ENCODE measurements around the gene TSPAN5. TPM values are rescaled to one million over a fixed set of nuclear protein-coding genes. Genes with fewer than 3 reads are reported as not detected.

TSPAN5 gene
- total RNA-seq, 1 donor from 2014 or later, result 61.4 TPM

DNA sequence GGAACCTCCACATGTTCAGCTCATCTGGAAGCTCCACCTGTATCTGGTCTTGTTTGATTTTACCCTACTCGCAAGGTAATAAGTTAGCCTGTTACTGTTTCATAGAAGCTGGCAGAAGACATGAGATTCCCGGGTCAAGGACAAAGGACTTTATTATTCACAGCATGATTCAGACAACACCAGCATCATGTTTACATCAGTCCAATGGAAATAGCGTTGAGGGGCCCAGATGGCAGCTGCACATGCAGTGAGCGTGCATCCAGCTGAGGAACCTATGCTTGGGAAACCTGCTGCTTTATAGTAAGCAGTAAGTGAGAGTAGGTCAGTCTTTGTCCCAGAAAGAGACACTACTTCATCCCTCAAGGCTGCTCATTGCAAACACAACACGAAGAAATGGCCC lies 19.8 kb downstream of the TSPAN5 start:
- Mint-ChIP-seq H3K27ac (ENCODE audit: unreplicated experiment) (no peak overlapping the region), H3K4me1 (ENCODE audit: low read depth, unreplicated experiment) (peaks cover 35% of the 10 kb centered on the region)

DNA sequence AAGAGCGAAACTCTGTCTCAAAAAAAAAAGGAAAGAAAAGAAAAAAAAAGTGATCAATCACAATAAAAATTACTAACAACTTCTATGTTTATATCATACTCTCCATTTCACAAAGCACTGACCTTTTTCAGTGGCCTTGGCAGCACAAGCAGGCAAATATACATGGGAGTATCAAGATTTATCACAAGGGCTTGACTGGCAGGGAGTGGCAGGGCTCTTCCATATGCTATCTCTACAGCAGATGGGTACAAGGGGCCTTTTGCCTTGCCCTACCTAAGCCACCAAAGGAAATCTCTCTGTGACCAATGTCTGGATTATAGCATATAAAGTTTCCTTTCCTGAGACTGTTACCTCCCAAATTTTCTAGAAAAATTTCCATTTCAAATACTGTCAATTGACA lies 24.4 kb downstream of the TSPAN5 start:
- Mint-ChIP-seq H3K27me3 (ENCODE audit: low read depth, unreplicated experiment) (no peaks in the 10 kb centered on the region), H3K27ac (ENCODE audit: unreplicated experiment) (no peak overlapping the region), H3K36me3 (ENCODE audit: low read depth, unreplicated experiment) (peaks cover 11% of the 10 kb centered on the region), H3K4me1 (ENCODE audit: low read depth, unreplicated experiment) (peaks cover 15% of the 10 kb centered on the region), H3K9me3 (ENCODE audit: unreplicated experiment) (peaks cover 1% of the 10 kb centered on the region), H3K4me3 (ENCODE audit: unreplicated experiment) (no peak overlapping the region)
- Histone ChIP-seq H3K4me2 (ENCODE audit: low read length) (no peak overlapping the region), H3K27me3 (ENCODE audit: insufficient read depth, low read length) (no peaks in the 10 kb centered on the region), H3K9ac (ENCODE audit: low read length) (no peak overlapping the region), H3K4me3 (ENCODE audit: insufficient read depth, low read depth, low read length) (no peak overlapping the region), H3K4me1 (ENCODE audit: insufficient read depth, low read length) (peaks cover 12% of the 10 kb centered on the region), H2AFZ (ENCODE audit: low read depth, low read length) (no peak overlapping the region), H4K20me1 (ENCODE audit: insufficient read depth, low read length) (peaks cover 70% of the 10 kb centered on the region), H3K9me3 (ENCODE audit: insufficient read depth, low read depth, low read length) (no peaks in the 10 kb centered on the region), H3K79me2 (ENCODE audit: insufficient read depth, low read length) (peaks cover 100% of the 10 kb centered on the region), H3K27ac (ENCODE audit: low read depth, low read length) (no peak overlapping the region), H3K36me3 (ENCODE audit: insufficient read depth, low read length) (no peaks in the 10 kb centered on the region)
- TF ChIP-seq EZH2 (IDR thresholded peaks at IDR 0.05; ENCODE audit: insufficient read depth, low read length), result no peak
- TF ChIP-seq, protein P1, sequence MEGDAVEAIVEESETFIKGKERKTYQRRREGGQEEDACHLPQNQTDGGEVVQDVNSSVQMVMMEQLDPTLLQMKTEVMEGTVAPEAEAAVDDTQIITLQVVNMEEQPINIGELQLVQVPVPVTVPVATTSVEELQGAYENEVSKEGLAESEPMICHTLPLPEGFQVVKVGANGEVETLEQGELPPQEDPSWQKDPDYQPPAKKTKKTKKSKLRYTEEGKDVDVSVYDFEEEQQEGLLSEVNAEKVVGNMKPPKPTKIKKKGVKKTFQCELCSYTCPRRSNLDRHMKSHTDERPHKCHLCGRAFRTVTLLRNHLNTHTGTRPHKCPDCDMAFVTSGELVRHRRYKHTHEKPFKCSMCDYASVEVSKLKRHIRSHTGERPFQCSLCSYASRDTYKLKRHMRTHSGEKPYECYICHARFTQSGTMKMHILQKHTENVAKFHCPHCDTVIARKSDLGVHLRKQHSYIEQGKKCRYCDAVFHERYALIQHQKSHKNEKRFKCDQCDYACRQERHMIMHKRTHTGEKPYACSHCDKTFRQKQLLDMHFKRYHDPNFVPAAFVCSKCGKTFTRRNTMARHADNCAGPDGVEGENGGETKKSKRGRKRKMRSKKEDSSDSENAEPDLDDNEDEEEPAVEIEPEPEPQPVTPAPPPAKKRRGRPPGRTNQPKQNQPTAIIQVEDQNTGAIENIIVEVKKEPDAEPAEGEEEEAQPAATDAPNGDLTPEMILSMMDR (IDR thresholded peaks at IDR 0.05; ENCODE audit: insufficient read depth, low read depth, low read length), result no peak
- FAIRE-seq, result no peak
- no peak for DNase-seq (ENCODE audit: low read depth)

More for the DNA sequence above, 19.8 kb downstream of the TSPAN5 start:
- no peaks in the 10 kb centered on the region for H3K27me3 ChIP-seq (ENCODE audit: insufficient read depth, low read length)
- H2AFZ ChIP-seq (ENCODE audit: low read depth, low read length), result no peak overlapping the region
- peaks cover 100% of the 10 kb centered on the region for H3K79me2 ChIP-seq (ENCODE audit: insufficient read depth, low read length)
- Mint-ChIP-seq H3K9me3 (ENCODE audit: unreplicated experiment) (no peaks in the 10 kb centered on the region), H3K4me3 (ENCODE audit: unreplicated experiment) (no peak overlapping the region), H3K36me3 (ENCODE audit: low read depth, unreplicated experiment) (no peaks in the 10 kb centered on the region), H3K27me3 (ENCODE audit: low read depth, unreplicated experiment) (no peaks in the 10 kb centered on the region)
- H3K4me2 ChIP-seq (ENCODE audit: low read length), result no peak overlapping the region
- H3K36me3 ChIP-seq (ENCODE audit: insufficient read depth, low read length), result no peaks in the 10 kb centered on the region
- no peak overlapping the region for H3K9ac ChIP-seq (ENCODE audit: low read length)
- H3K27ac ChIP-seq (ENCODE audit: low read depth, low read length), result no peak overlapping the region
- H4K20me1 ChIP-seq (ENCODE audit: insufficient read depth, low read length), result peaks cover 65% of the 10 kb centered on the region
- H3K4me1 ChIP-seq (ENCODE audit: insufficient read depth, low read length), result peaks cover 25% of the 10 kb centered on the region
- no peak for TF ChIP-seq EZH2 (IDR thresholded peaks at IDR 0.05; ENCODE audit: insufficient read depth, low read length)
- TF ChIP-seq, protein P1 (IDR thresholded peaks at IDR 0.05; ENCODE audit: insufficient read depth, low read depth, low read length), result no peak
- no peaks in the 10 kb centered on the region for H3K9me3 ChIP-seq (ENCODE audit: insufficient read depth, low read depth, low read length)
- no peak for FAIRE-seq
- no peak overlapping the region for H3K4me3 ChIP-seq (ENCODE audit: insufficient read depth, low read depth, low read length)
- peak; percentile 65 for DNase-seq (ENCODE audit: low read depth)

DNA sequence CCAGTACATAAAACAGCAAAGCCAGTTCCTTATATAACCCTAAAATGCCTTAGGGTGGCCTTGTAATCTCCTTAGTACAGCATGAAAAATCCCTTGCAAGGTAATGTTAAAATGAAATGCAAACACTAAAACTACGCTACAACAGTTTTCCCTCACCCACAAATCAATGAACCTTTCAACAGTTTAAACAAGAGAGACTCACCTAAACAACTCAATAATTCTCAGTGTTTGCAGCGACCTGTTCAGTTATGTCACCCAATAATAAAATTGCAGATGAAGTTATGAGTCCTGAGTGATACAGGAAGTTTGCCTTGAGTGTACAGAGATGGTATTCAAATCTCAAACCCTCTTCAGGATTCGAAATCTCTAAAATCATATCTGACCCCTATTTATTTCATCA lies 25.3 kb downstream of the TSPAN5 start:
- Histone ChIP-seq H3K27me3 (ENCODE audit: insufficient read depth, low read length) (no peaks in the 10 kb centered on the region), H3K4me2 (ENCODE audit: low read length) (no peak overlapping the region), H3K4me3 (ENCODE audit: insufficient read depth, low read depth, low read length) (no peak overlapping the region), H3K27ac (ENCODE audit: low read depth, low read length) (no peak overlapping the region), H3K9me3 (ENCODE audit: insufficient read depth, low read depth, low read length) (no peaks in the 10 kb centered on the region), H3K36me3 (ENCODE audit: insufficient read depth, low read length) (no peaks in the 10 kb centered on the region), H2AFZ (ENCODE audit: low read depth, low read length) (no peak overlapping the region), H3K4me1 (ENCODE audit: insufficient read depth, low read length) (peaks cover 18% of the 10 kb centered on the region), H3K79me2 (ENCODE audit: insufficient read depth, low read length) (peaks cover 100% of the 10 kb centered on the region), H4K20me1 (ENCODE audit: insufficient read depth, low read length) (peaks cover 60% of the 10 kb centered on the region), H3K9ac (ENCODE audit: low read length) (no peak overlapping the region)
- no peak for TF ChIP-seq EZH2 (IDR thresholded peaks at IDR 0.05; ENCODE audit: insufficient read depth, low read length)
- TF ChIP-seq, protein P1 (IDR thresholded peaks at IDR 0.05; ENCODE audit: insufficient read depth, low read depth, low read length), result no peak
- Mint-ChIP-seq H3K27ac (ENCODE audit: unreplicated experiment) (no peak overlapping the region), H3K4me3 (ENCODE audit: unreplicated experiment) (no peak overlapping the region), H3K4me1 (ENCODE audit: low read depth, unreplicated experiment) (peaks cover 10% of the 10 kb centered on the region), H3K9me3 (ENCODE audit: unreplicated experiment) (peaks cover 1% of the 10 kb centered on the region), H3K27me3 (ENCODE audit: low read depth, unreplicated experiment) (no peaks in the 10 kb centered on the region), H3K36me3 (ENCODE audit: low read depth, unreplicated experiment) (peaks cover 11% of the 10 kb centered on the region)
- DNase-seq (ENCODE audit: low read depth) (no peak), FAIRE-seq (no peak)
